Measurements from ENCODE around the gene MAT2B.

MAT2B gene

GRCh38 chr5:163505368-163506094 is at the start of gene MAT2B:
TSS of gene MAT2B (plus strand) at chr5:163505619. CDS start at chr5:163505687, 68 bp downstream.
- DNase-seq (ENCODE audit: low read depth in 2 of 2): peak; percentile 90 to 91

- no peak for DNase-seq (ENCODE audit: low read depth in 2 of 2)
Observed at GRCh38 chr5:163456029-163456589, 49.3 kb upstream of the MAT2B start.

GRCh38 chr5:163456840-163457239 is 48.6 kb upstream of the MAT2B start:
- no peak for DNase-seq (ENCODE audit: low read depth in 2 of 2)

GRCh38 chr5:163458778-163459385 is 46.5 kb upstream of the MAT2B start:
- no peak for DNase-seq (ENCODE audit: low read depth in 2 of 2)

- no peak for DNase-seq (ENCODE audit: low read depth in 2 of 2)
Observed at GRCh38 chr5:163459462-163459818, 46.0 kb upstream of the MAT2B start.

- peak; percentile 88 to 94 for DNase-seq (ENCODE audit: low read depth in 2 of 2)
Observed at GRCh38 chr5:163459819-163460561, 45.4 kb upstream of the MAT2B start, which contains the start of gene NUDCD2. TSS of gene NUDCD2 (minus strand) at chr5:163460102. CDS start at chr5:163460050, 52 bp downstream.

GRCh38 chr5:163460562-163461171 is 44.8 kb upstream of the MAT2B start, which contains the start of gene HMMR:
TSS of gene HMMR (plus strand) at chr5:163460632. CDS start at chr5:163460693, 61 bp downstream.
- DNase-seq (ENCODE audit: low read depth in 2 of 2): no peak

GRCh38 chr5:163463063-163463435 is 42.4 kb upstream of the MAT2B start:
- DNase-seq (ENCODE audit: low read depth in 2 of 2): no peak

GRCh38 chr5:163467682-163468081 is 37.7 kb upstream of the MAT2B start:
- no peak for DNase-seq (ENCODE audit: low read depth in 2 of 2)

- no peak for DNase-seq (ENCODE audit: low read depth in 2 of 2)
Observed at GRCh38 chr5:163473635-163474243, 31.7 kb upstream of the MAT2B start.

- DNase-seq (ENCODE audit: low read depth in 2 of 2): no peak
Observed at GRCh38 chr5:163475411-163475810, 30.0 kb upstream of the MAT2B start.

GRCh38 chr5:163478126-163478981 is 27.1 kb upstream of the MAT2B start:
- DNase-seq (ENCODE audit: low read depth in 2 of 2): no peak

GRCh38 chr5:163478982-163479271 is 26.5 kb upstream of the MAT2B start:
- DNase-seq (ENCODE audit: low read depth in 2 of 2): no peak

GRCh38 chr5:163489055-163489744 is 16.2 kb upstream of the MAT2B start:
- no peak for DNase-seq (ENCODE audit: low read depth in 2 of 2)

- DNase-seq (ENCODE audit: low read depth in 2 of 2): no peak
Observed at GRCh38 chr5:163489745-163490075, 15.7 kb upstream of the MAT2B start.

- DNase-seq (ENCODE audit: low read depth in 2 of 2): no peak
Observed at GRCh38 chr5:163496286-163496685, 9.1 kb upstream of the MAT2B start.

- DNase-seq (ENCODE audit: low read depth in 2 of 2): no peak
Observed at GRCh38 chr5:163497315-163497714, 8.1 kb upstream of the MAT2B start.

GRCh38 chr5:163498886-163499285 is 6.5 kb upstream of the MAT2B start:
- no peak for DNase-seq (ENCODE audit: low read depth in 2 of 2)

- no peak for DNase-seq (ENCODE audit: low read depth in 2 of 2)
Observed at GRCh38 chr5:163502521-163502920, 2.9 kb upstream of the MAT2B start.
